Stimulated activated CD4-positive, alpha-beta T cell treated with anti-CD3 and anti-CD28 coated beads, Interleukin-4, amount 100 ng/mL, for 48 hours (primary cell): Measurements from ENCODE around the gene NSFL1C.
A peak's percentile ranks its signal among the peaks of the same experiment; 100 is the strongest.

ENCODE experiments used
- DNase-seq, 2 donors: peaks; one replicate each; pipeline ENCODE4 v3.0.0-alpha.2; 2020; ENCODE audit warnings: low read depth in 2 of 2

NSFL1C gene

DNA sequence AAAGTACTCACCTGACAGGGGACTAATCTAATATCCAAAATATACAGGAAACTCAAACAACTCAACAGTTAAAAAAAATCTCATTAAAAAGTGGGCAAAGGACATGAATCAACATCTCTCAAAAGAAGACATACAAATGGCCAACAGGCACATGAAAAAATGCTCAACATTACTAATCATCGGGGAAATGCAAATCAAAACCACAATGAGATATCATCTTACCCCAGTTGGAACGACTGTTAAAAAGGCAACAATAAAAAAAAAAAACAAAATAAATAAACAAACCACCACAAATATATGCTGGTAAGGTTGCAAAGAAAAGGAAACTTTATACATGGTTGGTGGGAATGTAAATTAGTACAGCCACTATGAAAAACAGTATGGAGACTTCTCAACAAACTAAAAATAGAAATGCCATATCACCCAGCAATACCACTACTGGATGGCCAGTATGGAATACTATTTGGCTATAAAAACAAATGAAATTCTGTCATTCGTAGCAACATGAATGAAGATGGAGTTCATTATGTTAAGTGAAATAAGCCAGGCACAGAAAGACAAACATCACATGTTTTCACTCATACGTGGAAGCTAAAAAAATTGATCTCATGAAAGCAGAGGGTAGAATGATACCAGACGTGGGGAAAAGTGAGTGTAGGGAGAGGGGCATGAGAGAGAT is 17.9 kb upstream of the NSFL1C start:
- no peak for DNase-seq

DNA sequence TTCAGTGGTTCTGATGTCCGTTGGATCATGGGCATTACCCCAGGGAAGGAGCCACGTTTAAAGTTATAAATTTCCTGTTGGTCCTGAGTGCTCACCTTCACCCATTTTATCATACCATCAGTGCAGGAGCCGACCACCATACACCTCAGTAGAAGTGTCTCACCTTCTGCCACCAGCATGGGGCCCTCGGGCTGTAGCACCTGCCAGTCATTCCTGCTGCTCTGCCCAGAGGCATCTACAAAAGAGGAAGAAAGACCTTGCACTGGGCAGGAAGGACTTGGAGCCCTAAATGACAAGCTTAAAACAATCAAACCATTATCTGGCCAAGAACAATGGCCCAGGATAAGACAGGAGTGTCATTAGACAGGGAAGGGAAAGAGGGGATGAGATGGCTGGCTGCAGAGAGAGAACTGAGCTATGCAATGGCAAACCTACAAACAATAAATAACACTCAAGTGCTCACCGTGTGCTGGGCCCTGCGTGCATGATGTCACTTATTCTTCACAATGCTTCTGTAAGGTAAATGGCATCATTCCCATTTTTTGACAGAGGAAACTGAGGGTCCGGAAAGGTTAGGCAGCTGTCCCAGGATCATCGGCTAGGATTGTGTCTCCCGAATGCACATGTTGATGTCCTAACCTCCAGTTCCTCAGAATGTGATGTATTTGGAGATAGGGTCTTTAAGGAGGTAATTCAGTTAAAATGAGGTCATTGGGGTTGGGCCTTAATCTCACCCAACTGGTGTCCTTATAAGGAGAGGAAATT is 13.4 kb upstream of the NSFL1C start:
- DNase-seq, result no peak

DNA sequence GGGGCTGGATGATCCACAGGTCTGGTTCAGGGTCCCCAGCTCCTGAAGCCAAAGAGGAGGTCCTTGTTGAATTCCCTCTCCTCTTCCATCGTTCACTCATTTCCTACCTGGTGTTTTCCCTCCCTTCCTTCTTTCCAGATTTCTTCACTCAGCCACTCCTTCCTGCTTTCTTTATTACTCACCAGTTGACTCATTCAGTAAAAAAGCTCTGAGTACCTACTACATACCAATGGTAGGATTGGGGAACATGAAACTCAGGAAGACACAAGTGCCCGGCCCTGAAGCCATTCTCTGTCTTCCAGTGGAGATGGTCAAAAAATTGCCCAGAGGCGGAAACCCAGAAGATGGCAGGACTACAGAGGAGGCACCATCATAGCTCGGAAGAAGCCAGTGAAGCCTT is 11.9 kb upstream of the NSFL1C start:
- no peak for DNase-seq

DNA sequence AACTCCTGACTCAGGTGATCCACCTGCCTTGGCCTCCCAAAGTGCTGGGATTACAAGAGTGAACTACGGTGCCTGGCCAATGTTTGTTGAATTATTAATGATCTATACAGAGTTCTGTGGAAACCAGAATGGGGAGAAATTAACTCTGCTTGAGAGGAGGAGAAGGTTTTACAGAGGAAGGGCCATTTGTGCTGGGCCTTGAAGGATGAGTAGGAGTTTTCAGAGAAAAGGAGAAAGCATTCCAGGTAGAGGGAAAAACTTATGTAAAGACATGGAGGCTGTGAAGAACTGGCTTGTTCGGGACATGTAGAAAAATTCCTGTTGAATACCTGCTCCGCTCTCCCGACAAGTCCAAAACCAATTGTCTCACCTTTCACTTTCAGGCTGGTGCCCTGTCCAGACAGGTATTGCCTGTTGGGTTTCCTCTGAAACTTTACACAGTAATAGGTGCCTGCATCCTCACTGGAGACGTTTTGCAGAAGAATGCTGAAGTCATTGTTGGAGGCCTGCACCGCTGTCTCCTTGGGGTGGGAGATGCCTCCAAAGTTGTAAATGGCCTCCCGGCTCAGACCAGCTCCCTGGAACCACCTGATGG is 11.3 kb upstream of the NSFL1C start:
- no peak for DNase-seq

DNA sequence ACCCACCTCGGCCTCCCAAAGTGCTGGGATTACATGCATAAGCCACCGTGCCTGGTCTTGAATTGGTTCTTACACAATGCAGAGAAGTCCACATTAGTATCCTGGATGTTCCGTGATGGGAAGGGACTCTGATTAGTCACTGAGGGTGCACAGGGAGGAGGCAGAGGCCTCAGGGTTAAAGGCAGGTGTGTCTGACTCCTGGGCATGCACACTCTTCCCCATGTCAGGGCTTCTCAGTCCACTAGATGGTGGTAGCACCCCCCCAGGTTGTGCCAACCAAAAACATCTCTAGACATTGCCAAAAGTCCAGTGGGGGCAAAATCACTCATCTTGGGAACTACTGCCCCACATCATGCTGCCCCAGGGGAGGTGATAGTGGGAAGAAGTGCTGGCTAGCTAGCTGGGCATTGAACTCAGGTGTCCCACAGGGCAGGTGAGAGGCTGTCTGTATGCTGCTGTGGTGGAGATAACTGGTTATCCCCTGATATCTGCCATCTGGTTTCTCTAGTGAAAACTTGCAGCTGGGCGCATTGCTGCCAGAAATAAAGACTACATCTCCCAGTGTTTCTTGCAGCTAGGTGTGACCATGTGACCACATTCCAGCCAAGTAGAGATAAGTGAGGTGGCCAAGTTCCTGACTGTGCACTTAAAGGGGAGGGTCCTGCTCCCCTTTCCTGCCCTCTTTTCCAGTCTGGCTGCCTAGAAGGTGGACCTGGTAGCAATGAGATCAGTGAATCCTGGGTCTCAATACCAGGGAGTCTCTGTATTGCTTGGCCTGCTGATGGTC is 8.4 kb upstream of the NSFL1C start:
- DNase-seq, result no peak

DNA sequence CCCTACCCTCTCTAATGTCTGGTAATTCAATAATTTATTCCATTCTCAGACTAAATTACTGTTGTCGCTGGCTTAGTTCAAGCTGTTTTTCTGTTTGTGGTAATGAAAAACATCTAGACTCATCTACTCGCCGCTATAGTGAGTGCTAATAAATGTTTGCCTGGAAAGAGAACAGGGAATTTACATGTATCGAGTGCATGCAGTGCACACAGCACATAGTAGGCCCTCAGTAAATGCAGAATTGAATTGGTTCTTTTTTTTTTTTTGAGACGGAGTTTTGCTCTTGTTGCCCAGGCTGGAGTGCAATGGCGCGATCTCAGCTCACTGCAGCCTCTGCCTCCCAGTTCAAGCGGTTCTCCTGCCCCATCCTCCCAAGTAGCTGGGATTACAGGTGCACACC is 7.7 kb upstream of the NSFL1C start:
- no peak for DNase-seq

DNA sequence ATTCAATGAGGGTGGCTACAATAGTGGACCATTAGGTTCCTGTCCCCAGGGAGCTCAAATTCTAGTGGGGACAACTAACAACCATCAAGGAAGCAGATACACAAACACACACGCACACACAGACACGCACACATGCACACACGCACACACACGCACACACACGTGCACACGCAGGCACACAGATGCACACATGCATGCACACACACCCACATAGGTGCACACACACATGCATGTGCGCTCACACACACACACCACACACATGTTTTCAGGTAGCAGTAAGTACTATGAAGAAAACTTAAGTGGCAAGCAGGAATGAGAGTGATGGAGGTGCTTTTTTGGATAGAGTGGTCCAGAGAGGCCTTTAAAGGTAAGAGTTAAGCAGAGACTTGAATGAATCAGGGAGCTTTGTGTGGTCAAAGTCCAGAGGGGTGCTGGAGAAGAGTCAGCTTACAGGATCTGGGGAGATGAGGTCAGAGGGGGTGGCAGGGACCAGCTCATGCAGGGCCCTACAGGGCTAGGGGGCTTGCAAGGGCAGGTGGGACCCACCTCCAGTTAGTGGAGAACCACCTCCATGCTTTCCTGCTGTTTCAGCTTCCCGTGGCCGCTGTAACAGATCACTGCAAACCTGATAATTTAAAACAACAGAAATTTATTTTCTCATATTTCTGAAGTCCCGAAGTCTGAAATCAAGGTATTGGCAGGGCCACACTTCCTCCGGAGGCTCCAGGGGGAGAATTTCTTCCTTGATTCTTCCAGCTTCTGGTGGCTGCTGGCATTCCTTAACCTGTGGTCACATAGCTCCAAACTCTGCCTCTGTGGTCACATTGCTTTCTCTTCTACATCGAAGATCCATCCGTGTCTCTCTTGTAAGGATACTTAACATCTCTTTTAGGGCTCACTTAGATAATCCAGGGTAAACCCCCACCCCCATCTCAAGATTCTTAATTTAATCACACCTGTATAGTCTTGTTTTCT is 6.9 kb upstream of the NSFL1C start:
- no peak for DNase-seq

DNA sequence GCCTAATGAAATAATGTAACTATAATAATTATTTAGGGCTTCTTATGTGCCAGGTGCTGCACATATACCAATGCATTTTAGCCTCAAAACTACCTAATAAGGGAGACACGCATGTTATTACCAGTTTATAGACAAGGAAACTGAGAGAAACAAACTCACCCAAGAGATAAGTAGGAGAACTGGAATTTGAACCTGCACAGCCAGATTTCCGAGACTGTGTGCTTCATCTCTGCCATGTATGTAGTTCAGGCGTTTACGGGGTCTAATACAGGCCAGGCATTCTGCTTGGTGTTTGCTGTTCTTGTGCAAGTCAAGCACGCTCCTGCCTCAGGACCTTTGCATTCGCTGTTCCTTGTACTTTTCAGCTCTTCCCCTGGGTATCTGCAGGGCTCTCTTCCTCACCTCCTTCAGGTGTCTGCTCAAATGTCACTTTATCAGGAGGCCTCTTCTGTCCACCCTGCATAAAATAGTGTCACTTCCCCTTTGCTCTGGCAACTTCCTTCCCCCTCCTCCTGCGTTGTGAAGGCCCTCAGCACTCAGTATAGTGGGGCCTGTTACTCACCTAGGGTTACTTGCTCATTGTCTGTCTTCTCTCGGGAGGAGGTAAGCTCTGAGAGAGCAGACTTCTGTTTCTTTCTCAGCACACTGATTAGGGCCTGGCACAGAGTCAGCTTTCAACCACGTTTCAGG is 6.1 kb upstream of the NSFL1C start:
- no peak for DNase-seq

DNA sequence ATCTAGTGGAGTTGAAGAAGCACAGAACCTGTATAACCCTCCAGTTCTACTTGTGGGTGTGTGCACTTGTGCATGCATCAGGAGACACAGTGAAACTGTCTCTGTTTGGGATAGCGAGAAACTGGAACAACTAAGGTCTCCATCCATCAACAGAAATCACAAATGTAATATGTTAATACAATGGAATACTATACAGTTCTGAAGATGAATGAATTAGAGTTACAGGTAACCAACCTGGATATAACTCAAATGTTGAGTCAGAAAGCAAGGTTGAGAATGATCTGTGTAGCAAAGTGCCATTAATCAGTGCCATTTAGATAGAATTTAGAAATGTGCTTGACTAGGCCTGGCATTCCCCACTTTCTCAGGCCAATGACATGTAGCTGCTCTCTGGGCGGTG is 4.6 kb upstream of the NSFL1C start:
- DNase-seq, result no peak

DNA sequence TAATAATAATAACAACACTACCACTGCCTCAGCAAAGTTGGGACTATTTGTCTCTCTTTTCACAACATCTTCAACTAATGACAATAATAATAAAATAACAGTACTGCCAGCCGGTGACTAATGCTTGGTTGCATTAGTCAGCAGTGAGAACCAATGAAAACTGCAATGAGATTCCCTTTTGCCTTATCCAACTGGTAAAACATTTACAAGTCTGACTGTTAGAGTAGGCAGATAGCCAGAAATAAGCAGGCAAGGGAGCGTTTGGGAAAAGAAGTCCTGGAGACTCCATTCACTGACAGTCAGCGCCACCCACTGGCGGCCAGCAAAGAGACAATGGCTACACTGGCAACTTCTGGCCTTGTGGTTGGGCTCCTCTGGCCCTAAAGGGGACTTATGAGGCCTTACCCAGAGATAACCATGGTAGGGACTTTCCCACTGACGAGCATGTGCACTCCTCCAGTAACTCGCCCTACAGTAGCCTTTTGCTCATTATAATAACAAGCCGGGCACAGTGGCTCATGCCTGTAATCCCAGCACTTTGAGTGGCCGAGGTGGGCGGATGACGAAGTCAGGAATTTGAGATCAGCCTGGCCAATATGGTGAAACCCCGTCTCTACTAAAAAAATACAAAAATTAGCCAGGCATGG is 3.4 kb upstream of the NSFL1C start:
- peak in 1 of 2 donors; percentile 8 for DNase-seq

DNA sequence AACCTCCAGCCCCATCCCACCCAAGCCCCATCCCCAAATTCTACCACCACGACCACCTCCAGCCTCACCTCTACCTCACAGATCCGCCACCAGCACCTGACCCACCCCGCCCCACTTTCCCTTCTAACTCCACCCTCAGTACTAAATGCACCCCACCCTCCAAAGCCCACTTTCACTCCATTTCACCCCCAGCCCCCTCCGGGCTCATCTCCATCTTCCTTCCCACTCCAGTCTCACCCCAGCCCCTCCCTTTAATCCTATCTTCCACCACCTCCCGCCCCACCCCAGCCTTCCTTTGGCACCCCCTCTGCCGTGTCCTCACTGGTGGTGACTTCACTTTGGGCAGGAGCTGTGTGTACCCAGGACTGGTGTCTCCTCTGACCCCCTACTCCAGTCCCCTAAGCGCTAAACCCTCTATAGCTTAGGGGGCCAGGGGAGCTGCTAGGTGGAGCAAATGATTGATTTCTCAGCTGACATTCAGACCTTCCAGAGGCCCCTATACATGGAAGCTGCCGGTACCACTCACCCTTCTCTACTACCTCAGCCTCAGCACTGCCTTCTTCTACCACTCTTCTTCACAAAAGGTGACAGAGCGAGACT is 2.8 kb upstream of the NSFL1C start:
- DNase-seq, result no peak

DNA sequence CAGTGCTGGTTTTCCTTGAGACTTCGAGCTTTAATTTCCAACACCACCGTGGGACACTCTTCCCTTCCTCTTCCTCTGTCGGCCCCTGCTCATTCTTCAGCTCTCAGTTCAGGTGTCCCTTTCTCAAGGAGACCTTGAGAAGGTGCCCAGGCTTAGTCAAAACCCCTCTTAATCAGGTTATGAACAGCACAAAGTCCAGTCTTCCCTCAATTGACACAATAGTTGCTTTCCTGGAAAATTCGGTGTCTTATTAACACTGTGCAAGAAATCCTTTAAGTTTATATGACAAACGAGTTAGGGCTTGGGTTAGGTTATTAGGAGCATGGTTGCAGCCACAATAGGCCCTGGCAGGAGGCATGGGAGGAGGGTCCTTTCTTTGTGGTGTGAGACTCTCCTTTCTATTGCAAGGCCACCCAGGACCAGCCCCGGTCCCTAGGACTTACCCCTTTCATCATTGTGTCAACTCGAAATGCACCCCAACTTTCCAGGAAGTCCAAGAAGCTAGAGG is 1.5 kb upstream of the NSFL1C start:
- no peak for DNase-seq

DNA sequence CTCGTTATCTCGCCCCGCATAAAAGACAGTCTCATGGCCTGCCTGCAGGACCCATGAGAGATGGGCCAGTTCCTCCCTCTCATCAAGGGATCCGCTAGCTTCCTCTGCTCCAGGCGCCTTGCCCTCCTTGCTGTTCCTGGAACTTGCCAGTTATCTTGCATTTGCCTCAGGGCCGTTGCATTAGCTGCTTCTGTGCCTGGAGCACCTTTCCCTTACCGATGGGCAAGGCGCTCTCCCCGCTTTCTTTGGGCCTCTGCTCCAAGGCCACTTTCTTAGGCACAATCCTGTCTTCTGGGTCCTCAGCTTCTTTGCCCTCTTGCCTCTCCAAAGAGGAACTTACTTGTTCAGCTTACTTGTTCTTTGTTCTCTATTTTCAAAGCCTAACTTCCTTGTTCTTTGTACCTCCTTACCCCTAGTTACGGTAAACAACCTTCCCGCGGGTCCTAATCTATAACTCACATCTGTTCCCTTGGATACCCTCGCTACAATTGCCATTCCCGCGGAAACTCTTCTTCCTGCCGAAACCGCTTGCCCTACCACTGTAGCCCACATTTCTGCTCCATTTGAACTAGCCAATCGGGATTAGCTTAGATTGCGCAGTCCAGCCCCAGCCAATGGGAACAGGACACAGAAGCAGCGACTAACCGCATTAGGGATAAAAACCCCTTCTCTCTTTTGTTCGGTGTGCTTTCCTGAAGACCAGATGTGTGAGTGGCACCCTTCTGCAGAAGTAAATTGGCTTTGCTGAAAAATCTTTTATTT is 887 bp upstream of the NSFL1C start:
- DNase-seq, result no peak

DNA sequence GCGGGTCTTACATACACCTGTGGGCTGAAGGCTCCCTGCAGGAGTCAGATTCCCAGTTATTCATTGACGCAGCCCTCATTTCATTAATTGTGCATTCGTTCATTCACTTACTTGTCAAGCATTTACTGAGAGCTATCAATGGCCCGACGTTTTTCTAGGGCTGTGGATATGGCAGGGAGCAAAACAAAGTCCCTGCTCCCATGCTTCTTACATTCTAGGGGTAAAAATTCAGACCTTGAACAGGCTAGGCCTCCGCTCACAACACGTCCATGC is 369 bp upstream of the NSFL1C start:
- no peak for DNase-seq

DNA sequence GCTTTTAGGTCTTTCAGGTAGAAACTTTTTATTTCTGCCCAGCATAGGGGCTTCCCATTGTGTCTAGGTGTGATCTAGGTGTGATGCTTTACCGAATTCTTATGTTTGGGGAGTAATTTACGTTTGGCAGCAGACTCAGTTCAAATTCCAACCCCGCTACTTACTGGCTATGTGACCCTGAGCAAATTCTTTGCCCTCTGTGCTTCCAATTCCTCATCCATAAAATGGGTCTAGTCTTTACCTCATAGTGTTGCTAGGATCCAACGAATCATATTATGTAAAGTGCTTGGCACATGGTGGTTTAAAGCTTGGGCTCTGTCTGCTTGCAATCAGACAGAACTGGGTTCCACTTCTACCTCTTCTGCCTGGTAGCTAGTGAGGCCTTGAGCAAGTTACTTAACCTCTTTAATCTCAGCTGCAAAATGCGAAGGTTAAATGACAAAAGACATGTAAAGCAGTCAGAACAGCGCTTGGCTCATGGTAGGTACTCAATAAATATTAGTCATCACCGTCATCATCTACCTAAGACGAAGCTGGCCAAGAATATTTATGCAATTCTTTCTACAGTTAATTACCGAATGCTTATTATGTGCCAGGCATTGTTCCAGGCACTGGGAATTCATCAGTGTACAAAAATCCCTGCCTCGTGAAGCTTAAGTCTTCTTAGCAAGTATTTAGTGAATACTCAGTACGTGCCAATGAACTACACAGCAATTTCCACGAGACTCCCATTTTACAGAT is 1.0 kb downstream of the NSFL1C start:
- no peak for DNase-seq

DNA sequence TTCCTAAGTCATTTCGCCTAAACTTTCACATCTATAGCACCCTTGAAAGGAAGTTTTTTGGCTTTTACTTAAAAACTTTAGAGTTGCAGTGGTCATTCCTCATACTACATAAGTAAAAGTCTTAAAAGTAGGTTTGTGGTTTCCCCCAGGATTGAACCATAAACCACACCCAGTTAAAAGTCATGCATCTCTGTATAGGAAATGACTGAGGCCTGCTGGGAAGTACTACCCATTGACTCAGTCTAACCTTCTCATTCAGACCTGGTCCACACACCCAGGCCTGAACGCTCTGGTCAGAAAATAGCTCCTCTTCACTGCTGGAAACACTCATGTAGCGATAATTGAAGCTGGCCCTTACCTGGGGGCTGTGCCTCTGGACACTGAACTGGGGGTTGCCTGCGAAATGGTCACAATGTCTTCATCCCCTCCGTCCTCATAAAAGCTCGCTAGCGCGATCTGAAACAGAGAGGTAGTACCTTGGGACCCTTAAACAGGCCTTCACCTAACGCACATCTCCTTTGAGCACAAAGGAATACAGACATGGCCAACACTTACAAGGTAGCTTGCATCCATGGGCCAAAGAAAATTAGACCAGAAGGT is 2.6 kb downstream of the NSFL1C start:
- no peak for DNase-seq

DNA sequence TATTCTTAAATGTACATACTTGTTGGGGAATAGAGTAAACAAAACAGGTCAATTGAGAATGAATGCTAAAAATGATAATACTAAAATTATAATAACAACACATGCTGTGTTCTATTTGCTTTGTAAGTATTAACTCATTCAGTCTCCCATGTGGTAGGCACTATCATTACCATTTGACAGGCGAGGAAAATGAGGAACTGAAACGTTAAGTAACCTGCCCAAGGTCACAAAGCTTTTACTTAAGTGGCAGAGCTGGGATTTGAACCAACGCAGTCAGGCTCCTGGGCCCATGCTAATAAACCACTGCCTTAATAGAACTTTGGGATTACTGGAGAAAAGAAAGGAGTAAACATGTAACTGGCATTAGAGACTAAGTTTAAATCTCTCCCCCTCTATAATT is 3.8 kb downstream of the NSFL1C start:
- DNase-seq, result no peak

DNA sequence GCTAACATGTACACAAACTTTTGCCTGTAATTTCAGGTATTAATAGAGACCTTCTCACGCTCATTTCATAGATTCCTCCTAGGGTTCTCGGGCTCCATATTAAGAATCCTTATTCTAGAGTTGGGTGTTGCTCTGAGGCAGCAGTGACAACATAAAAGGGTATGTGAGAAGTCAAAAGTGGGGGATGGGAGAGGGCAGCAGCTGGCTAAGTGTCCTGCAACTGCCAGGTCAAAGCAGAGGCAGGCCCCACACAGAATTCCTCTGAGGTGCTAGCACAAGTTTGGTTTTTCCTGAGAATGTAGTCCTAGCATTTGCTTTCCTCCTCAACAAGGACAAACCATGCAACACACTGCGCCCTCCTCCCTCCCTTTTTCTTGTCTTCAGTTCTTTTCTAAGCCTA is 4.6 kb downstream of the NSFL1C start:
- no peak for DNase-seq
